A549 (cell line): ENCODE data around the gene ETV7. TPM values are rescaled to one million over a fixed set of nuclear protein-coding genes. Genes with fewer than 3 reads are reported as not detected.

Experiments
- ATAC-seq, 2 experiments: fragments of 200-7000 bp in 1 of 2; fragments of >200 bp in 1 of 2; cut with Nextera tagmentation in 1 of 2; cut with Tn5 transposase in 1 of 2; 3 replicates each; pipeline versions ENCODE4 v1.8.0 to v1.9.1; 2018 to 2020; ENCODE audit warnings: mild to moderate bottlenecking in 1 of 2, moderate library complexity in 1 of 2
- CTCF ChIA-PET: fragments of 300-600 bp; sonication (Branson Sonifier 250); formaldehyde crosslinking; extraction: SDS; loops from one replicate; lab custom pipeline; 2021; ENCODE audit warnings: antibody characterized with exemption, inconsistent platforms; lab: Yijun Ruan, JAX
- POLR2A ChIA-PET: fragments of 350-600 bp; formaldehyde crosslinking; extraction: SDS; loops from one replicate; lab custom pipeline; 2021; ENCODE audit warnings: antibody characterized with exemption, inconsistent platforms; lab: Yijun Ruan, JAX
- DNase-seq, 2 experiments: peaks; one replicate each; pipeline versions ENCODE4 v3.0.0 to v3.0.0-alpha.2; 2011 to 2016; ENCODE audit warnings: low read depth in 1 of 2, low spot score in 1 of 2
- FAIRE-seq: peaks from 2 replicates; lab custom pipeline; 2011; peaks lifted over from hg19 to GRCh38; lab: Jason Lieb, UNC
- H3K27ac ChIP-seq, 2 experiments: fragments of >200 bp; sonication (Bioruptor Twin); formaldehyde crosslinking; 3 replicates each; pipeline ENCODE4 v1.5.1; 2016 to 2017
- H3K4me1 ChIP-seq: fragments of >200 bp; sonication (Bioruptor Twin); formaldehyde crosslinking; 3 replicates; pipeline ENCODE4 v1.6.1; 2016
- H3K4me2 ChIP-seq: fragments of >200 bp; sonication (Bioruptor Twin); formaldehyde crosslinking; 3 replicates; pipeline ENCODE4 v1.6.1; 2016
- H3K4me3 ChIP-seq: fragments of >200 bp; sonication (Bioruptor Twin); formaldehyde crosslinking; 3 replicates; pipeline ENCODE4 v1.5.1; 2016
- H3K9me3 ChIP-seq: fragments of >200 bp; sonication (Bioruptor Twin); formaldehyde crosslinking; 3 replicates; pipeline ENCODE4 v1.6.1; 2016
- CEBPB ChIP-seq, 2 experiments: fragments of >200 bp in 1 of 2; sonication (Bioruptor Twin) in 1 of 2; formaldehyde crosslinking in 1 of 2; IDR thresholded peaks; 2 replicates each; pipeline ENCODE4 v1.6.1; 2012 to 2016
- CTCF ChIP-seq: fragments of >200 bp; sonication (Bioruptor Twin); formaldehyde crosslinking; IDR thresholded peaks from 3 replicates; pipeline ENCODE4 v1.5.1; 2016
- EP300 ChIP-seq, 2 experiments: fragments of >200 bp; sonication (Bioruptor Twin); formaldehyde crosslinking; IDR thresholded peaks; 2 replicates in 1 of 2; 3 replicates in 1 of 2; pipeline ENCODE4 v1.6.1; 2016 to 2017
- ESRRA ChIP-seq: fragments of 150-350 bp; IDR thresholded peaks from 2 replicates; pipeline ENCODE4 v1.6.1; 2014; ENCODE audit warnings: mild to moderate bottlenecking, low read length, borderline replicate concordance
- FOSL2 ChIP-seq, 2 experiments: fragments of 450-650 bp in 1 of 2; fragments of >200 bp in 1 of 2; sonication (Bioruptor Twin) in 1 of 2; formaldehyde crosslinking; IDR thresholded peaks; 2 replicates each; pipeline versions ENCODE4 v1.5.0 to v1.6.1; 2016 to 2020; ENCODE audit warnings: mild to moderate bottlenecking in 1 of 2, moderate library complexity in 1 of 2
- HOXA7 ChIP-seq: fragments of 250-450 bp; sonication (Bioruptor Pico); IDR thresholded peaks from 2 replicates; pipeline ENCODE4 v1.5.0; 2020; ENCODE audit warnings: mild to moderate bottlenecking, moderate library complexity
- JUN ChIP-seq, 2 experiments: fragments of >200 bp; sonication (Bioruptor Twin); formaldehyde crosslinking; IDR thresholded peaks; 2 replicates in 1 of 2; 3 replicates in 1 of 2; pipeline ENCODE4 v1.6.1; 2016 to 2017
- KDM1A ChIP-seq: fragments of 200-600 bp; sonication (generic); IDR thresholded peaks from 2 replicates; pipeline ENCODE4 v1.6.1; 2016; ENCODE audit warnings: low read depth, mild to moderate bottlenecking
- NPAS2 ChIP-seq: fragments of 250-450 bp; sonication (Bioruptor Pico); IDR thresholded peaks from 2 replicates; pipeline ENCODE4 v1.8.0; 2022; ENCODE audit warnings: mild to moderate bottlenecking, moderate library complexity, borderline replicate concordance
- PHF8 ChIP-seq: fragments of 200-600 bp; sonication (generic); IDR thresholded peaks from 2 replicates; pipeline ENCODE4 v1.6.1; 2016; ENCODE audit warnings: low read depth, mild to moderate bottlenecking, antibody characterized with exemption, moderate library complexity, borderline replicate concordance
- REST ChIP-seq: fragments of 200-600 bp; sonication (generic); IDR thresholded peaks from 2 replicates; pipeline ENCODE4 v1.6.1; 2016; ENCODE audit warnings: antibody characterized with exemption, mild to moderate bottlenecking, moderate library complexity
- SREBF2 ChIP-seq: fragments of 450-650 bp; IDR thresholded peaks from 2 replicates; pipeline ENCODE4 v1.6.1; 2014; ENCODE audit warnings: mild to moderate bottlenecking, moderate library complexity
- TP53 ChIP-seq: fragments of 250-450 bp; sonication (Bioruptor Pico); IDR thresholded peaks from 2 replicates; pipeline ENCODE4 v1.5.0; 2021; ENCODE audit warnings: mild to moderate bottlenecking, moderate library complexity
- USF2 ChIP-seq: fragments of 450-650 bp; IDR thresholded peaks from 2 replicates; pipeline ENCODE4 v1.6.1; 2014; ENCODE audit warnings: antibody characterized with exemption
- ZFP36 ChIP-seq: fragments of 450-650 bp; IDR thresholded peaks from 2 replicates; pipeline ENCODE4 v1.6.1; 2014; ENCODE audit warnings: borderline replicate concordance; ENCODE audit not compliant: partially characterized antibody
- ZNF302 ChIP-seq: fragments of 250-450 bp; sonication (Bioruptor Pico); IDR thresholded peaks from 2 replicates; pipeline ENCODE4 v1.9.0; 2021; ENCODE audit warnings: inconsistent platforms, mild to moderate bottlenecking, moderate library complexity
- ZSCAN20 ChIP-seq: fragments of 250-450 bp; sonication (Bioruptor Pico); IDR thresholded peaks from 2 replicates; pipeline ENCODE4 v1.8.0; 2022; ENCODE audit warnings: mild to moderate bottlenecking, moderate library complexity
- WGBS: methylation state at CpG from one replicate; pipeline ENCODE4 v1.1.6; 2017; ENCODE audit errors: missing lambda C conversion rate; 5-methylcytosine and 5-hydroxymethylcytosine counted together
- polyA plus RNA-seq, 4 experiments: library from polyadenylated mRNA; depleted of rRNA in 3 of 4; stranded (reverse); fragments of >200 nt; fragmentation: RNase III in 1 of 4; extraction: RNeasy Plus Mini Kit Qiagen cat#74134 plus additional on column Dnase treatment in 1 of 4; gene quantifications; 2 replicates in 3 of 4; 3 replicates in 1 of 4; pipeline ENCODE4 v1.2.3, GENCODE V29; 2011 to 2017

The ETV7 gene
- polyA plus RNA-seq, 2 of the 4 experiments (the other 2 are of a cell fraction) = 0.05 TPM; not detected in 1

DNA sequence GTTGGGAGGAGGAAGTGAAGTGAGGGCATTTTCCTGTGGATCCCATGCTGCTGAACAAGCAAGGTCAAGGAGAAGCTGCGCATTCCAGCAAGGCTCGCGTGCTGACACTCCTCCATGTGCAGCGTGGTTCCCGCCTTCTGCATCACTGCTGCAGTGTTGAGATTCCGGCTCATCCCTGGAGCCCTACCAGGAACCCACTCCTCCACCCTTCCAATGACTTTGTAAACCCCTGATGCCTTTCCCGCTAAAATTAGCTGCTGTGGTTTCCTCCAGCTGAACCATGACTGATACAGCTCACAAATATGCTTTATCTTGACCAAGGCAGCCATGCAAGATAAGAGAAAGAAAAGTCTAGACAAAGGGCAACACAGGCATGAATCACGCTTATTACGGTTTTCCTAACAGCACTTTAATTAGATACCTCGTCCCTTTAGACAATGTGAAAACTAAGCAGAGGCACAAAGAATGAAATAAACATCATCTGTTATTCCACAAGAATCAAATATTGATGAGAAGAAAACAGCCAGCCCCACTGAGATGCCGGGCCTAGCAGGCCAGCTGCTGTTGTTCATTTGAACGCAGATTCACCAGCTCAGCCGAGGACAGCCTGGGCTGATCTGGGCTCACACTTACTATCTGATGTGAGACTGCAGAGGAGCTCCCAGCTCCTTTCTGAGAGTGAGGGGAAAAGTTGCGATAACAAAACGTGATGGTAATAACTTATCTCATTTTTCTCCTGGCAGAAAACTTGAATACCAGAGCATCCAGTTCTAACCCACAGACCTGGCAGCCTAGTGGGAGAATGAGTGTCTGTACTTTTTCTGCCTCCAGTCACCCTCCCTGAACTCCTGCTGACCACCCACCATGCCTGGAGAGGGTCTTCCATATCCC, 36.5 kb downstream of the ETV7 start (continued):
- TF ChIP-seq CTCF = no peak

DNA sequence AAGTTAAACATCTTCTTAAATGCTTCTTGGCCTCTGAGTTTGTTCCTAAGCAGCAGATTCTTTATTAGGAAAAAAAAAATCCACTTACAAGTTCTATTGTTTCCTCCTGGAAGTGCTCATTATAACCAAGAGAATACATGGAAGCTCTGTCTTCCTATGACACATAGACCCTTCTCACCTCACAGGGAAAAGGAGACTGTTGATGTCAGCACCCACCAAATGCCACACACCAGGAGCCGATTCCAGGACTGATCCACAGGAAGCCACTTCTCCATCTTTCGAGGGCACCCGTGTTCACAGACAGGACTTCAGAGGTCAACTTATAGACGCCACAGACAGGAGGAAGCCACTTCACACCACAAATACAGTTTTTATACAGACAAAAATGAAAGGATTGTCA, 37.4 kb downstream of the ETV7 start:
- POLR2A ChIA-PET = no interaction called here
- FAIRE-seq = no peak
- Histone ChIP-seq H3K9me3 (no peaks in the 10 kb centered on the region), H3K4me2 (no peak overlapping the region), H3K4me1 (no peaks in the 10 kb centered on the region), H3K4me3 (no peak overlapping the region), H3K27ac (no peak overlapping the region)
- no peak for TF ChIP-seq SREBF2
- TF ChIP-seq FOSL2 (IDR thresholded peaks at IDR 0.05) = no peak
- no peak for TF ChIP-seq FOSL2 (CRISPR knock-in tag; IDR thresholded peaks at IDR 0.05)
- no peak for TF ChIP-seq JUN (IDR thresholded peaks at IDR 0.05)
- TF ChIP-seq USF2 = no peak
- TF ChIP-seq ZNF302 = no peak
- TF ChIP-seq CEBPB (IDR thresholded peaks at IDR 0.05) = no peak
- TF ChIP-seq NPAS2 (CRISPR knock-in tag) = no peak
- no peak for TF ChIP-seq ZSCAN20 (CRISPR knock-in tag)
- TF ChIP-seq HOXA7 (CRISPR knock-in tag) = no peak
- TF ChIP-seq PHF8 = no peak
- no peak for TF ChIP-seq REST
- TF ChIP-seq KDM1A = no peak
- TF ChIP-seq ESRRA = no peak
- TF ChIP-seq TP53 (CRISPR knock-in tag) = no peak
- ATAC-seq = no peak
- DNase-seq = no peak
- CTCF ChIA-PET = interaction anchor here (0.7 to 8.2 kb wide), 5 partner anchors 9 to 408 kb away, joined by 3 to 46 read pairs (median 10); no protein-coding TSS in a partner anchor
- 74% methylated on average over 4 of the region's 4 CpGs for WGBS

GRCh38 chr6:36349240-36349639, 38.2 kb downstream of the ETV7 start:
- Histone ChIP-seq H3K4me2 (no peak overlapping the region), H3K4me3 (no peak overlapping the region), H3K27ac (no peak overlapping the region), H3K4me1 (no peaks in the 10 kb centered on the region), H3K9me3 (no peaks in the 10 kb centered on the region)
- TF ChIP-seq ZFP36 = no peak
- no peak for TF ChIP-seq EP300 (IDR thresholded peaks at IDR 0.05)
- DNase-seq (no peak), ATAC-seq (no peak), FAIRE-seq (no peak)
- 66% methylated on average over 6 of the region's 6 CpGs for WGBS
- ChIA-PET POLR2A (no interaction called here), CTCF (interaction anchor here (0.8 to 8.2 kb wide), 4 partner anchors 8 to 409 kb away, joined by 3 to 46 read pairs (median 6); no protein-coding TSS in a partner anchor)
